ENCODE data around the gene CACNA1B. TPM values are rescaled to one million over a fixed set of nuclear protein-coding genes. Genes with fewer than 3 reads are reported as not detected.

Gene CACNA1B
- total and polyA plus RNA-seq, 2 of the 4 experiments (the other 2 are of a cell fraction), result 0.02 TPM; not detected in 1

- Histone ChIP-seq H4K20me1 (ENCODE audit: insufficient read depth, low read length) (no peaks in the 10 kb centered on the region), H3K4me2 (ENCODE audit: low read depth, low read length) (no peak overlapping the region), H2BK20ac (ENCODE audit: low read depth, low read length) (no peak overlapping the region), H3K18ac (ENCODE audit: low read depth, low read length) (no peak overlapping the region), H3K27ac (ENCODE audit: insufficient read depth, low read length) (no peak overlapping the region), H3K14ac (replicated peaks; ENCODE audit: low read depth, low read length) (no peak overlapping the region), H3K9me1 (ENCODE audit: insufficient read depth, low read length) (no peaks in the 10 kb centered on the region), H3K9ac (ENCODE audit: low read depth, low read length) (no peak overlapping the region), H3K79me1 (ENCODE audit: low read depth in 1 of 2, low read length in 2 of 2) (no peaks in the 10 kb centered on the region), H3K4me1 (ENCODE audit: control insufficient read depth, insufficient read depth, low read length) (no peaks in the 10 kb centered on the region), H2BK15ac (ENCODE audit: low read depth, low read length) (no peak overlapping the region), H4K91ac (ENCODE audit: insufficient read depth, low read depth, low read length) (no peak overlapping the region), H3K23ac (ENCODE audit: low read depth, low read length) (no peak overlapping the region), H3K9me3 (ENCODE audit: control insufficient read depth, insufficient read depth, low read length) (peaks cover 61% of the 10 kb centered on the region), H4K8ac (ENCODE audit: low read depth in 2 of 2, low read length in 2 of 2) (no peak overlapping the region), H2AK9ac (replicated peaks; ENCODE audit: low read depth, low read length, poor library complexity) (no peak overlapping the region), H3K4me3 (ENCODE audit: insufficient read depth, low read depth, low read length) (no peak overlapping the region), H3K27me3 (ENCODE audit: control insufficient read depth, insufficient read depth, low read length) (no peaks in the 10 kb centered on the region), H4K5ac (ENCODE audit: low read depth, low read length) (no peak overlapping the region), H3K4ac (ENCODE audit: low read depth, low read length) (no peak overlapping the region), H3K56ac (ENCODE audit: extremely low read depth, insufficient read depth, low read length) (no peak overlapping the region), H2BK120ac (ENCODE audit: low read depth, low read length) (no peak overlapping the region), H2AK5ac (ENCODE audit: low read depth, low read length) (no peak overlapping the region), H3K36me3 (ENCODE audit: control insufficient read depth, insufficient read depth, low read length) (no peaks in the 10 kb centered on the region), H2AFZ (replicated peaks; ENCODE audit: low read length, poor library complexity) (no peak overlapping the region), H2BK5ac (ENCODE audit: low read depth, low read length, poor library complexity, severe bottlenecking) (no peak overlapping the region)
- no TSS peak for BruUV-seq (replicated peaks)
- ChIA-PET CTCF (no interaction called here), POLR2A (ENCODE audit: unreplicated experiment) (no interaction called here)
- 75% methylated on average over 1 of the region's 14 CpGs; no CpG with 5 or more reads in 1 of the 2 experiments for WGBS, 2 experiments (ENCODE audit: extremely low coverage in 2 of 2, insufficient read length in 1 of 2)
- in situ Hi-C loops (cut with MboI; ENCODE audit: low sequenced_read_pairs) (no loop called here), dilution Hi-C loops (cut with HindIII; ENCODE audit: low sequenced_read_pairs, unreplicated experiment) (no loop called here), intact Hi-C loops (cut with micrococcal nuclease) (no loop called here)
- ATAC-seq (ENCODE audit: low read depth) (no peak), DNase-seq (no peak)
- TF ChIP-seq SMC3 (IDR thresholded peaks at IDR 0.05; ENCODE audit: low read depth, low read length) (no peak), NFE2L2 (IDR thresholded peaks at IDR 0.05; ENCODE audit: low read depth, low read length) (no peak), RFX5 (IDR thresholded peaks at IDR 0.05; ENCODE audit: low read depth, low read length) (no peak)
These were observed 78.0 kb downstream of the CACNA1B start for GRCh38 chr9:137955586-137955985.

Data from IMR-90 (cell line).